Stimulated activated CD8-positive, alpha-beta memory T cell treated with anti-CD3 and anti-CD28 coated beads, Interleukin-12 subunit alpha, Interleukin-12 subunit beta, amount 100 ng/mL, for 24 hours (primary cell): ENCODE measurements around the gene EFCAB13.
"Not testable (repeated sequence)": the region's sequence is repeated elsewhere in the genome, so short reads cannot be mapped to it uniquely, and the experiment has no call there.

ENCODE experiments used
- DNase-seq: peaks from one replicate; pipeline ENCODE4 v3.0.0-alpha.2; 2020; ENCODE audit errors: extremely low read depth

EFCAB13 gene

GRCh38 chr17:47330548-47330947, 6.8 kb downstream of the EFCAB13 start:
- no peak for DNase-seq

- DNase-seq = no peak
Measured at GRCh38 chr17:47332287-47332686, 8.5 kb downstream of the EFCAB13 start.

- DNase-seq = no peak
Measured at GRCh38 chr17:47335101-47335936, 11.6 kb downstream of the EFCAB13 start.

GRCh38 chr17:47338026-47338425, 14.3 kb downstream of the EFCAB13 start:
- no peak for DNase-seq

GRCh38 chr17:47352848-47353247, 29.1 kb downstream of the EFCAB13 start:
- no peak for DNase-seq

GRCh38 chr17:47358652-47359051, 34.9 kb downstream of the EFCAB13 start:
- DNase-seq = no peak

- DNase-seq = no peak
Measured at GRCh38 chr17:47363171-47363570, 39.4 kb downstream of the EFCAB13 start.

- DNase-seq = no peak
Measured at GRCh38 chr17:47367257-47367656, 43.5 kb downstream of the EFCAB13 start.

- no peak for DNase-seq
Measured at GRCh38 chr17:47368262-47368661, 44.5 kb downstream of the EFCAB13 start.

- not testable (repeated sequence) for DNase-seq
Measured at GRCh38 chr17:47370899-47371298, 47.1 kb downstream of the EFCAB13 start.

- DNase-seq = no peak
Measured at GRCh38 chr17:47373002-47373401, 49.2 kb downstream of the EFCAB13 start.

- DNase-seq = no peak
Measured at GRCh38 chr17:47376247-47376646, 52.5 kb downstream of the EFCAB13 start.

- no peak for DNase-seq
Measured at GRCh38 chr17:47388825-47389224, 65.1 kb downstream of the EFCAB13 start.

- not testable (repeated sequence) for DNase-seq
Measured at GRCh38 chr17:47397532-47398128, 73.9 kb downstream of the EFCAB13 start.

GRCh38 chr17:47400333-47400732, 76.6 kb downstream of the EFCAB13 start:
- DNase-seq = no peak

- DNase-seq = no peak
Measured at GRCh38 chr17:47401100-47401499, 77.3 kb downstream of the EFCAB13 start.

- DNase-seq = no peak
Measured at GRCh38 chr17:47404006-47404405, 80.3 kb downstream of the EFCAB13 start.

- no peak for DNase-seq
Measured at GRCh38 chr17:47404875-47405274, 81.1 kb downstream of the EFCAB13 start.

- DNase-seq = no peak
Measured at GRCh38 chr17:47413872-47414271, 90.1 kb downstream of the EFCAB13 start.

- no peak for DNase-seq
Measured at GRCh38 chr17:47414612-47415011, 90.9 kb downstream of the EFCAB13 start.

GRCh38 chr17:47423406-47424295, 99.9 kb downstream of the EFCAB13 start:
- no peak for DNase-seq

GRCh38 chr17:47425233-47425632, 101.5 kb downstream of the EFCAB13 start:
- DNase-seq = not testable (repeated sequence)
